Measurements from ENCODE around the gene AHNAK2.

The AHNAK2 gene

GRCh38 chr14:104940526-104941150 lies 37.5 kb downstream of the AHNAK2 start:
- no peaks in the 10 kb centered on the region for H3K9me3 ChIP-seq (ENCODE audit: control insufficient read depth, low read length)
- no peak overlapping the region for H3K27ac ChIP-seq (ENCODE audit: low read depth, low read length, severe bottlenecking)
- 80 to 88% methylated on average over 1 to 3 of the region's 3 CpGs for WGBS, 2 experiments (ENCODE audit: insufficient coverage in 2 of 2)
- H3K4me3 ChIP-seq (ENCODE audit: extremely low read depth, insufficient read depth, low read length, poor library complexity, severe bottlenecking): no peak overlapping the region
- H3K36me3 ChIP-seq (ENCODE audit: control insufficient read depth, insufficient read depth, low read length): peaks cover 6% of the 10 kb centered on the region
- no peaks in the 10 kb centered on the region for H3K4me1 ChIP-seq (ENCODE audit: control insufficient read depth, insufficient read depth, low read length, poor library complexity, severe bottlenecking)

DNA sequence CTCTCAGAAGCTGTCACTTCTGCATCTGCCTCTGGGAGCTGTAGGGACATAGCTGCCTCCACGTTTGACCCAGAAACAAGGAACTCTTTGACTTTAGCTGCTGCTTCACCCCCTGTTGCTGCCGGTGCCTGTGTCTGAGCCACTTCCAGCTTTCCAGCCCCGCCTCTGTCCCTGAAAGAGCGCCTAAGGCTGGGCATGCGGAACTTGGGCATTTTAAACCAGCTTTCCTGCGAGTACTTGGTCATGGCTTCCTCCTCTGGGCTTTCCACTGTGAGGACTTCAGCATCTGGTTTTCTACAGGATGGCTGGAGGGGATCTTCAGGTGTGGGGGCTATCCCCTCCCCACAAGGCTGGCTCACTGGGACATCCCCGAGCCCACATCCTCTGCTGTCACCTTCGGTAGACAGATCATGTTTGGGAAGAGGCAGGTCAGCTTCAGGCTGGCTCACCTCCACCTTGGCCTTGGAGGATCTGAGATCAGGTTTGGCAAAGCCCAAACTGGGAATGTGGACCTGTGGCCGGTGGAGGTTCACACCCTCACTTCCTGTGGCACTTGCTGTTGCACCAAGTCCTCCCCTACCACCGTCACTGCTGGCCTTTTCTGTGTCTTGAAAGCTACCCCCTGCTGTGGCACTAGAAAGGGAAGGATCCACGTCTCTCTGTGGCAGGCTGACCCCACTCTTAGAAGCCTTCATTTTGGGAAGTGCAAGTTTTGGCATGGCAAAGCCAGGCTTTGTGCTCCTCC lies 38.3 kb downstream of the AHNAK2 start:
- 62 to 68% methylated on average over 9 of the region's 11 CpGs for WGBS, 2 experiments (ENCODE audit: insufficient coverage in 2 of 2)
- Histone ChIP-seq H3K4me3 (ENCODE audit: extremely low read depth, insufficient read depth, low read length, poor library complexity, severe bottlenecking) (no peak overlapping the region), H3K27ac (ENCODE audit: low read depth, low read length, severe bottlenecking) (no peak overlapping the region), H3K9me3 (ENCODE audit: control insufficient read depth, low read length) (no peaks in the 10 kb centered on the region), H3K36me3 (ENCODE audit: control insufficient read depth, insufficient read depth, low read length) (peaks cover 6% of the 10 kb centered on the region), H3K4me1 (ENCODE audit: control insufficient read depth, insufficient read depth, low read length, poor library complexity, severe bottlenecking) (no peaks in the 10 kb centered on the region)

DNA sequence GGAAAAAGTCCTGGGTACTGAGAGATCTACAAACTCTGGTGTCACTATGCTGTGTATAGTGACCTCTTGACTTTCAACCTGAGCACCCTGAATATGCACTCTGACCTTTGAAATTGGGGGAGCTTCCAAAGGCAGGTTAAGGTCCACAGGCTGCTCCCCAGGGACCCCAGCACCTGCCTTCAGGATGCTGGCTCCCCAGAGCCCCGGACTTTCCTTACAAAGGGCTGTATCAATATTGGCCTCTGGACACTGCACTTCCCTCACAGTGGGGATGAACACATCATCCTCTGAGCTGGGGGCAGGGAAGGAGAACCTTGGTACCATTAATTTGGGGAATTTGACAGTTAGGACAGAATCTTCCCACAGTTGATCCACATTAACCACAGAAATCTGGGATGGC lies 39.2 kb downstream of the AHNAK2 start:
- Histone ChIP-seq H3K27ac (ENCODE audit: low read depth, low read length, severe bottlenecking) (no peak overlapping the region), H3K4me3 (ENCODE audit: extremely low read depth, insufficient read depth, low read length, poor library complexity, severe bottlenecking) (no peak overlapping the region), H3K36me3 (ENCODE audit: control insufficient read depth, insufficient read depth, low read length) (peaks cover 6% of the 10 kb centered on the region), H3K4me1 (ENCODE audit: control insufficient read depth, insufficient read depth, low read length, poor library complexity, severe bottlenecking) (no peaks in the 10 kb centered on the region), H3K9me3 (ENCODE audit: control insufficient read depth, low read length) (no peaks in the 10 kb centered on the region)
- 63 to 71% methylated on average over 1 of the region's 1 CpG for WGBS, 2 experiments (ENCODE audit: insufficient coverage in 2 of 2)

DNA sequence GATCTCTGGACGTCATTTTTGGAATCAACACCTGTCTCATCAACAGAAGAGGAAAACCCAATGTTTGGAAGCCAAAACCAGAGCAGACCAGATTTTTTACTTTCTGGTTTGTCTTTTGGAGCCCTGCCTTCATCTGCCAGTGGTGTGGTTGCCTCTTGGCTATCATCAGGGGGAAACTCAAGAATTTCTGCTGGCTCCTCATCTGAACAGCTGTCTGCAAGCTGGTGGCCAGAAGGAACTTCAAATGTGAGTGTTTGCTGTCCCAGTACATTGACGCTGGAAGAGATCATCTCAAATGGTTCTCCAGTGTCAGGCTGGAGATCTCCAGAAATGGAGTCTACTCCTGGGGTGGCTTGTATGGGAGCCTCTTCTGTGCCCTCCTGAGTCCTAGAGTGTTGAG lies 39.7 kb downstream of the AHNAK2 start:
- H3K4me1 ChIP-seq (ENCODE audit: control insufficient read depth, insufficient read depth, low read length, poor library complexity, severe bottlenecking): no peaks in the 10 kb centered on the region
- WGBS, 2 experiments (ENCODE audit: insufficient coverage in 2 of 2): 94 to 100% methylated on average over 2 of the region's 2 CpGs
- no peak overlapping the region for H3K4me3 ChIP-seq (ENCODE audit: extremely low read depth, insufficient read depth, low read length, poor library complexity, severe bottlenecking)
- H3K36me3 ChIP-seq (ENCODE audit: control insufficient read depth, insufficient read depth, low read length): peaks cover 6% of the 10 kb centered on the region
- H3K27ac ChIP-seq (ENCODE audit: low read depth, low read length, severe bottlenecking): no peak overlapping the region
- H3K9me3 ChIP-seq (ENCODE audit: control insufficient read depth, low read length): no peaks in the 10 kb centered on the region

DNA sequence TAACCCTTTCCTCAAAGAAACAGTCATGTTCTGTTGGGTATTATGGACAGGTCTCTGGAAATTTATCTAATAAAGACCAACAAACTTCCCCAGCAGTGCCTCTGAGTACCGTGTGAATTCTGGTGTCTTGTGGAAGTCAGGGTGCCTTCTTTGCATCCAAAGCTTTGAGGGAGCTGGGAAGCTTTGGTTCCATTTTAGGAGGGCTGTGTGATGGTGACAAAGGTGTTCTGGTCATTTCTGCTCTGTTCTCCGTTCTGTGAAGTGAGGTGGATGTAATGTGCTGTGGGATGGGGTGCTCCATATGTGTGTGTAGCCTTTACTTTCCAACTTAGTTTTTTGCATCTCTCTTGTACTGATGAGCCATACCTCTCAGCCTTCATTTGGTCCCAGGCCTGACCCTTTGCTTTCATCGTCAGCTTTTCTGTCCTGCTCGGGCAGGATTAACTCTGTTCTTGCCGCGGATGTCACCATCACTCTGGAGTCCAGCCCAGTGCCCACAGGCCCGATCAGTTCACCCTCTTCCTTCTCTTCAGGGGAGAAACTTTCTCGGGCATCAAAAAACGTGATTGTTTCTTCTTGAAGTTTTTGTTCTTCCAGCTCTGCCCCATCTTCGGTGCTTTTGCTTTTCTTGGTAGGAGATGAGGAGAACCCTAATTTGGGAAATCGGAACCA lies 40.3 kb downstream of the AHNAK2 start:
- no peak overlapping the region for H3K4me3 ChIP-seq (ENCODE audit: extremely low read depth, insufficient read depth, low read length, poor library complexity, severe bottlenecking)
- peaks cover 6% of the 10 kb centered on the region for H3K36me3 ChIP-seq (ENCODE audit: control insufficient read depth, insufficient read depth, low read length)
- H3K27ac ChIP-seq (ENCODE audit: low read depth, low read length, severe bottlenecking): no peak overlapping the region
- H3K4me1 ChIP-seq (ENCODE audit: control insufficient read depth, insufficient read depth, low read length, poor library complexity, severe bottlenecking): no peaks in the 10 kb centered on the region
- 84 to 85% methylated on average over 5 to 8 of the region's 11 CpGs for WGBS, 2 experiments (ENCODE audit: insufficient coverage in 2 of 2)
- H3K9me3 ChIP-seq (ENCODE audit: control insufficient read depth, low read length): no peaks in the 10 kb centered on the region

DNA sequence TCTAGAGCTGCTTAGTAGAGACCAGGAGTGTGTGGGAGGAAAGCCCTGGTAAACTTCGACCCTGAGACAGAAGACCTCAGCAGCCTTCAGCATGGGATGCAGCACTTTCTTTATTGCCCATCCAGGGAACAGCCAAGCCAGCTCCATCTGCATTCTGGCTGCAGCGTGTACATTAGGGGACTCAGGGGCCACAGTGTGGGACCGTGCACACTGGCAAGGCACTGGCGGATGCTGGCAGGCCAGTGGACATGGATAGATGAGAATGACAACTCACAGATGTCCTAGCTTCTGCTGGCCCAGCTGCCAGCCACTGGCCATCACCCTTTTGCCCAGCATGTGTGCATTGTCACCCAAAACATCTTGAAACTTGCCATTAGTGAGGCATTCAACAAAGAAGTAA lies 41.0 kb downstream of the AHNAK2 start:
- Histone ChIP-seq H3K4me1 (ENCODE audit: control insufficient read depth, insufficient read depth, low read length, poor library complexity, severe bottlenecking) (peaks cover 3% of the 10 kb centered on the region), H3K36me3 (ENCODE audit: control insufficient read depth, insufficient read depth, low read length) (peaks cover 6% of the 10 kb centered on the region), H3K9me3 (ENCODE audit: control insufficient read depth, low read length) (no peaks in the 10 kb centered on the region), H3K27ac (ENCODE audit: low read depth, low read length, severe bottlenecking) (no peak overlapping the region), H3K4me3 (ENCODE audit: extremely low read depth, insufficient read depth, low read length, poor library complexity, severe bottlenecking) (no peak overlapping the region)
- WGBS, 2 experiments (ENCODE audit: insufficient coverage in 2 of 2): 93 to 100% methylated on average over 3 to 4 of the region's 4 CpGs

DNA sequence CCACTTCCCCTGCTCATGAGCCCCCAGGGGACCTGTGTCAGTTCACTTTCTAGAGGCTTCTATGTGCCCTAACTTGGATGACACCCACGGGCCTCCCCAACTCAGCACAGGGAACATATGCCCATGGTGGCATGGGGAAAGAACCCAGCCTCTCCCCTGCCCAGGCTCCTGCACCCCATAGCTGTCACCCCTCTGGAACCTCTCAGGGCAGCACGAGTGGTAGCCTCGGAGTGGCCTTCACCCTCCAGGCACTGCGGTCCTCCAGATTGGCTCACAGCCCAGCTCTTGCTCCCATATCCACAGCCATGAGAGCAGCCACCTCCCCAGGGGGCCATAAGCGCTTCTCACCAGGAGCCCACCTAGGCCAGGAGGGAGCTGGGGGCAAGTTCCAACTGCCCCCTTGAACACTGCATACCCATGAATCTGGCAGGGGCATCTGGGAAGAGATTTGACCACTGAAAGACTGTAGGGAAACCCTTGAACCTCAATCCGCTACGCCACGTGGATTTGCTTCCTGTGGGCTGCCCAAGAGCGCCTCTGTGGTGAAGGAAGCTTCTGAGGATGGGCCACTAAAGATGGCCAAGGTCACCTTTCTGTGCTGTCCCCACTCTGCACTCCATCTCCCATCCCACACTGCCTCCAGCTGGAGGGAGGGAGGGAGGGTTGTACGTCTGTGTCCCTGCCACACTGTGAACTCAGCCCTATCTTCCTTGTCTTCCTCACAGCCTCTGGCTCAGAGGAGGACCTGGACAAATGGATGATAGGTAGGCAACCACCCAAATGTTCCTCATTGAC lies 41.6 kb downstream of the AHNAK2 start:
- Histone ChIP-seq H3K9me3 (ENCODE audit: control insufficient read depth, low read length) (no peaks in the 10 kb centered on the region), H3K36me3 (ENCODE audit: control insufficient read depth, insufficient read depth, low read length) (peaks cover 3% of the 10 kb centered on the region), H3K27ac (ENCODE audit: low read depth, low read length, severe bottlenecking) (no peak overlapping the region), H3K4me3 (ENCODE audit: extremely low read depth, insufficient read depth, low read length, poor library complexity, severe bottlenecking) (no peak overlapping the region), H3K4me1 (ENCODE audit: control insufficient read depth, insufficient read depth, low read length, poor library complexity, severe bottlenecking) (peaks cover 3% of the 10 kb centered on the region)
- 88 to 95% methylated on average over 4 to 7 of the region's 10 CpGs for WGBS, 2 experiments (ENCODE audit: insufficient coverage in 2 of 2)

GRCh38 chr14:104935955-104936354 lies 42.2 kb downstream of the AHNAK2 start:
- H3K36me3 ChIP-seq (ENCODE audit: control insufficient read depth, insufficient read depth, low read length): peaks cover 2% of the 10 kb centered on the region
- WGBS, 2 experiments (ENCODE audit: insufficient coverage in 2 of 2): 100% methylated on average over 2 of the region's 2 CpGs; no CpG with 5 or more reads in 1 of the 2 experiments
- H3K9me3 ChIP-seq (ENCODE audit: control insufficient read depth, low read length): no peaks in the 10 kb centered on the region
- H3K4me1 ChIP-seq (ENCODE audit: control insufficient read depth, insufficient read depth, low read length, poor library complexity, severe bottlenecking): peaks cover 3% of the 10 kb centered on the region
- no peak overlapping the region for H3K27ac ChIP-seq (ENCODE audit: low read depth, low read length, severe bottlenecking)
- H3K4me3 ChIP-seq (ENCODE audit: extremely low read depth, insufficient read depth, low read length, poor library complexity, severe bottlenecking): no peak overlapping the region

GRCh38 chr14:104935026-104935650 lies 43.0 kb downstream of the AHNAK2 start:
- H3K9me3 ChIP-seq (ENCODE audit: control insufficient read depth, low read length): no peaks in the 10 kb centered on the region
- no peak overlapping the region for H3K27ac ChIP-seq (ENCODE audit: low read depth, low read length, severe bottlenecking)
- H3K36me3 ChIP-seq (ENCODE audit: control insufficient read depth, insufficient read depth, low read length): no peaks in the 10 kb centered on the region
- peaks cover 3% of the 10 kb centered on the region for H3K4me1 ChIP-seq (ENCODE audit: control insufficient read depth, insufficient read depth, low read length, poor library complexity, severe bottlenecking)
- WGBS, 2 experiments (ENCODE audit: insufficient coverage in 2 of 2): 83 to 86% methylated on average over 3 of the region's 3 CpGs
- no peak overlapping the region for H3K4me3 ChIP-seq (ENCODE audit: extremely low read depth, insufficient read depth, low read length, poor library complexity, severe bottlenecking)

All from mesodermal cell (in vitro differentiated cells).